Measurements from ENCODE around the gene PRDX5. TPM values are rescaled to one million over a fixed set of nuclear protein-coding genes. Genes with fewer than 3 reads are reported as not detected.

The PRDX5 gene
- total RNA-seq, 2 donors from 2014 or later = 91.1 to 136 TPM

DNA sequence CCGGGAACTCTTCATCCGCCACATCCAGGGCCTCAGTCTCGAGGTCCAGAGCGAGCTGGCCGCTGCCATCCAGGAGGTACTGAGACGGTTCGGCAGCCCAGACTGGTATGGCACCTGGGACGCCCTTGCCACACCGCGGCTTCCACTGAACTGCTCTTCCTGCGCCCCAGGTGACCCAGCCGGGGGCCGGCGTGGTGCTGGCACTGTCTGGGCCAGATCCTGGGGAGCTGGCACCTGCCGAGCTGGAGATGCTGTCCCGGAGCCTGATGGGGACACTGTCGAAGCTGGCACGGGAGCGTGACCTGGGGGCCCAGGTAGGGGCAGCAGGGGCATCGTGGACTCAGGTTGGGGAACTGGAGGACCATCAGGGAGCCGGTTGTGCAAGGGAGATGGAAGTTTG is 23.5 kb downstream of the PRDX5 start:
- no peak for DNase-seq (ENCODE audit: low spot score)
- H3K27me3 ChIP-seq (replicated peaks; ENCODE audit: insufficient read depth) = no peaks in the 10 kb centered on the region
- no peak for TF ChIP-seq CTCF (IDR thresholded peaks at IDR 0.05)

DNA sequence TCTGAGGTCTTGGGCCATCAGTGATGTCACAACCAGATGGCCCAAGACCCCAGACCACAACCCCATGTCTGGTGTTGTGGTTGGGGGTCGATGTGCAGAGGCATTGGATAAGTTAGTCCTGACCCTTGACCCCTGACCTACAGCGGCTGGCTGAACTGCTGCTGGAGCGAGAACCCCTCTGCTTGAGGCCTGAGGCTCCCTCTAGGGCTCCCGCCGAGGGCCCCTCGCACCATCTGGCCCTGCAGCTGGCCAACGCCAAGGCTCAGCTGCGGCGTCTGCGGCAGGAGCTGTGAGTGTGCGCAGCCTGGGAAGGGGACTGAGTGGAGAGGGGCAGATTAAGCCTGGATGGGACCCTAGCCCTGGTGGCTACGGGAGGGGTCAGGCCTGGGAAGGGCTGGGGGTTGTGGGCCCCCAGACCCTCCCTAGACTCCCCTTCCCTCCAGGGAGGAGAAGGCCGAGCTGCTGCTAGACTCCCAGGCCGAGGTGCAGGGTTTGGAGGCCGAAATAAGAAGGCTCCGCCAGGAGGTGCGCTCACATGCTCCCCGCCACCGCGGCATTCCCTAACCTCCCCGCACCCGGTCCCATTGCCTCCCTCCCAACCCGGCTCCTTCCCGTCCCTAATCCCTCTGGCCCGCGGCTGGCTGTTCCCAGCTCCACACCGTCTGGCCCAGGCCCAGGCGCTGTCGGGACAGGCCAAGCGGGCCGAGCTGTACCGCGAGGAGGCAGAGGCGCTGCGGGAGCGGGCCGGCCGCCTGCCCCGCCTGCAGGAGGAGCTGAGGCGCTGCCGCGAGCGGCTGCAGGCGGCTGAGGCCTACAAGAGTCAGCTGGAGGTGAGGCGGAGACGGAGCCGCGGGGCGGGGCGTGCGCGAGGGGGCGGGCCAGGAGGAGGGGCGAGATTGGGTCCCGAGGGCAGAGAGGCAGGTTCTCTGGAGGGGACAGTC is 24.2 kb downstream of the PRDX5 start:
- no peaks in the 10 kb centered on the region for H3K27me3 ChIP-seq (replicated peaks; ENCODE audit: insufficient read depth)
- H3K27ac ChIP-seq = peak overlapping the region; percentile 63 to 66
- H3K36me3 ChIP-seq = no peaks in the 10 kb centered on the region
- peak; percentile 50 for TF ChIP-seq CTCF (IDR thresholded peaks at IDR 0.05)
- H3K4me3 ChIP-seq = peak overlapping the region; percentile 68
- H3K4me1 ChIP-seq (ENCODE audit: control insufficient read depth in 1 of 2, low read depth in 2 of 2) = peaks cover 3 to 12% of the 10 kb centered on the region in 2 donors
- peak; percentile 61 for ATAC-seq (ENCODE audit: insufficient number of reproducible peaks, low FRiP score, low read depth)
- H3K9me3 ChIP-seq = no peaks in the 10 kb centered on the region
- DNase-seq (ENCODE audit: low spot score) = peak; percentile 46

More for the DNA sequence above, 23.5 kb downstream of the PRDX5 start:
- ATAC-seq (ENCODE audit: insufficient number of reproducible peaks, low FRiP score, low read depth) = no peak
- no peak overlapping the region for H3K4me3 ChIP-seq
- peaks cover 3 to 12% of the 10 kb centered on the region in 2 donors for H3K4me1 ChIP-seq (ENCODE audit: control insufficient read depth in 1 of 2, low read depth in 2 of 2)
- H3K9me3 ChIP-seq = no peaks in the 10 kb centered on the region
- no peak overlapping the region for H3K27ac ChIP-seq
- no peaks in the 10 kb centered on the region for H3K36me3 ChIP-seq

- Histone ChIP-seq H3K36me3 (no peaks in the 10 kb centered on the region), H3K4me1 (ENCODE audit: control insufficient read depth in 1 of 2, low read depth in 2 of 2) (peaks cover 3 to 12% of the 10 kb centered on the region in 2 donors), H3K4me3 (peak overlapping the region; percentile 68), H3K9me3 (no peaks in the 10 kb centered on the region), H3K27me3 (replicated peaks; ENCODE audit: insufficient read depth) (no peaks in the 10 kb centered on the region), H3K27ac (no peak overlapping the region)
- no peak for ATAC-seq (ENCODE audit: insufficient number of reproducible peaks, low FRiP score, low read depth)
- TF ChIP-seq CTCF (IDR thresholded peaks at IDR 0.05) = no peak
- DNase-seq (ENCODE audit: low spot score) = no peak
Measured at GRCh38 chr11:64342869-64343745, 25.2 kb downstream of the PRDX5 start.

- H3K36me3 ChIP-seq = no peaks in the 10 kb centered on the region
- ATAC-seq (ENCODE audit: insufficient number of reproducible peaks, low FRiP score, low read depth) = no peak
Measured at GRCh38 chr11:64343767-64344559, 26.0 kb downstream of the PRDX5 start.

More at GRCh38 chr11:64343767-64344559, 26.0 kb downstream of the PRDX5 start:
- Histone ChIP-seq H3K9me3 (no peaks in the 10 kb centered on the region), H3K27me3 (replicated peaks; ENCODE audit: insufficient read depth) (no peaks in the 10 kb centered on the region), H3K4me1 (ENCODE audit: control insufficient read depth in 1 of 2, low read depth in 2 of 2) (peaks cover 3 to 12% of the 10 kb centered on the region in 2 donors), H3K4me3 (no peak overlapping the region), H3K27ac (no peak overlapping the region)
- TF ChIP-seq CTCF (IDR thresholded peaks at IDR 0.05) = no peak
- DNase-seq (ENCODE audit: low spot score) = no peak

All from thoracic aorta (tissue), 2 donors.